CD4-positive, alpha-beta T cell treated with Interferon alpha-2 for 1 hour (primary cell): ENCODE results near the gene SGK2.

Experiments
- DNase-seq, 2 donors: peaks; one replicate each; pipeline ENCODE4 v3.0.0-alpha.2; 2020 to 2022

Gene SGK2

GRCh38 chr20:43558412-43559146, at the start of gene SGK2:
SGK2 (plus strand) TSS chr20:43559027; CDS start chr20:43566496, 7,469 bp downstream.
- no peak for DNase-seq

- no peak for DNase-seq
Observed at GRCh38 chr20:43511879-43512278, 46.9 kb upstream of the SGK2 start.

GRCh38 chr20:43513372-43513930, 45.4 kb upstream of the SGK2 start:
- no peak for DNase-seq

- DNase-seq, result peak; percentile 96 to 98
Observed at GRCh38 chr20:43513931-43514647, 44.7 kb upstream of the SGK2 start.

- DNase-seq, result no peak
Observed at GRCh38 chr20:43514648-43514999, 44.2 kb upstream of the SGK2 start.

- no peak for DNase-seq
Observed at GRCh38 chr20:43515628-43516027, 43.2 kb upstream of the SGK2 start.

GRCh38 chr20:43516251-43516824, 42.5 kb upstream of the SGK2 start:
- no peak for DNase-seq

GRCh38 chr20:43520074-43520630, 38.7 kb upstream of the SGK2 start:
- no peak for DNase-seq

GRCh38 chr20:43525021-43525420, 33.8 kb upstream of the SGK2 start:
- DNase-seq, result no peak

- no peak for DNase-seq
Observed at GRCh38 chr20:43528258-43528875, 30.5 kb upstream of the SGK2 start.

- DNase-seq, result no peak
Observed at GRCh38 chr20:43529051-43529450, 29.8 kb upstream of the SGK2 start.

- DNase-seq, result no peak
Observed at GRCh38 chr20:43529457-43530153, 29.2 kb upstream of the SGK2 start.

- no peak for DNase-seq
Observed at GRCh38 chr20:43530321-43531090, 28.3 kb upstream of the SGK2 start.

- no peak for DNase-seq
Observed at GRCh38 chr20:43531091-43531443, 27.8 kb upstream of the SGK2 start.

- no peak for DNase-seq
Observed at GRCh38 chr20:43532416-43533055, 26.3 kb upstream of the SGK2 start.

- no peak for DNase-seq
Observed at GRCh38 chr20:43533060-43533459, 25.8 kb upstream of the SGK2 start.

GRCh38 chr20:43534016-43534415, 24.8 kb upstream of the SGK2 start:
- DNase-seq, result no peak

GRCh38 chr20:43534791-43535350, 24.0 kb upstream of the SGK2 start:
- no peak for DNase-seq

- DNase-seq, result no peak
Observed at GRCh38 chr20:43535370-43536004, 23.3 kb upstream of the SGK2 start.
